NB4 (cell line): ENCODE measurements around the gene OR7D2.

Source experiments
- MYC ChIP-seq: IDR thresholded peaks from 2 replicates; pipeline ENCODE4 v1.6.1; 2011; ENCODE audit warnings: low read depth, low read length
- POLR2A ChIP-seq: IDR thresholded peaks from 2 replicates; pipeline ENCODE4 v1.6.1; 2011; ENCODE audit warnings: mild to moderate bottlenecking; ENCODE audit not compliant: insufficient read length; ENCODE audit errors: extremely low read depth
- TF ChIP-seq, protein P1 (sequence below): IDR thresholded peaks from one replicate; pipeline ENCODE4 v1.5.1; 2012; ENCODE audit warnings: low read depth, low read length
- TF ChIP-seq, protein P2 (sequence below): IDR thresholded peaks from 2 replicates; pipeline ENCODE4 v1.6.1; 2011; ENCODE audit warnings: low read depth, low read length

DNA sequence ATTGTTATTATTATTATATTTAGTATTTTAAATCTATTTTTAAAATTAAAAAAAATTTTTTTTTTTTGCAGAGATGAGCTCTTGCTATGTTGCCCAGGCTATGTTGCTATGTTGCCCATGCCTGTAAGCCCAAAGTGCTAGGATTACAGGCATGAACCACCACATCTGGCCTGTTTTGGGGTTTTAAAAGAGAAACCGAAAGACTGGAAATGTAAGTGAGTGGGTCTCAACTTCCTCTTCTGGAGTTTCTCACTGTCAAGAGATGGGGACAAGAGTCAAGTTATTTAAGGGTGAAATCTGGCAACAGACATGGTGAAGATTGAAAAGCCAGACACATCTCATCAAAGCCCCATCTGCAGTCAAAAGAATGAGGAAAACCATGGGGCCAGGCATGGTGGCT is 47.8 kb upstream of the OR7D2 start:
- TF ChIP-seq, protein P1, sequence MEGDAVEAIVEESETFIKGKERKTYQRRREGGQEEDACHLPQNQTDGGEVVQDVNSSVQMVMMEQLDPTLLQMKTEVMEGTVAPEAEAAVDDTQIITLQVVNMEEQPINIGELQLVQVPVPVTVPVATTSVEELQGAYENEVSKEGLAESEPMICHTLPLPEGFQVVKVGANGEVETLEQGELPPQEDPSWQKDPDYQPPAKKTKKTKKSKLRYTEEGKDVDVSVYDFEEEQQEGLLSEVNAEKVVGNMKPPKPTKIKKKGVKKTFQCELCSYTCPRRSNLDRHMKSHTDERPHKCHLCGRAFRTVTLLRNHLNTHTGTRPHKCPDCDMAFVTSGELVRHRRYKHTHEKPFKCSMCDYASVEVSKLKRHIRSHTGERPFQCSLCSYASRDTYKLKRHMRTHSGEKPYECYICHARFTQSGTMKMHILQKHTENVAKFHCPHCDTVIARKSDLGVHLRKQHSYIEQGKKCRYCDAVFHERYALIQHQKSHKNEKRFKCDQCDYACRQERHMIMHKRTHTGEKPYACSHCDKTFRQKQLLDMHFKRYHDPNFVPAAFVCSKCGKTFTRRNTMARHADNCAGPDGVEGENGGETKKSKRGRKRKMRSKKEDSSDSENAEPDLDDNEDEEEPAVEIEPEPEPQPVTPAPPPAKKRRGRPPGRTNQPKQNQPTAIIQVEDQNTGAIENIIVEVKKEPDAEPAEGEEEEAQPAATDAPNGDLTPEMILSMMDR: no peak
- TF ChIP-seq POLR2A (no peak), MYC (no peak)
- TF ChIP-seq, protein P2, sequence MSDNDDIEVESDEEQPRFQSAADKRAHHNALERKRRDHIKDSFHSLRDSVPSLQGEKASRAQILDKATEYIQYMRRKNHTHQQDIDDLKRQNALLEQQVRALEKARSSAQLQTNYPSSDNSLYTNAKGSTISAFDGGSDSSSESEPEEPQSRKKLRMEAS: no peak
